Measurements from ENCODE around the gene HDHD3.

DNA sequence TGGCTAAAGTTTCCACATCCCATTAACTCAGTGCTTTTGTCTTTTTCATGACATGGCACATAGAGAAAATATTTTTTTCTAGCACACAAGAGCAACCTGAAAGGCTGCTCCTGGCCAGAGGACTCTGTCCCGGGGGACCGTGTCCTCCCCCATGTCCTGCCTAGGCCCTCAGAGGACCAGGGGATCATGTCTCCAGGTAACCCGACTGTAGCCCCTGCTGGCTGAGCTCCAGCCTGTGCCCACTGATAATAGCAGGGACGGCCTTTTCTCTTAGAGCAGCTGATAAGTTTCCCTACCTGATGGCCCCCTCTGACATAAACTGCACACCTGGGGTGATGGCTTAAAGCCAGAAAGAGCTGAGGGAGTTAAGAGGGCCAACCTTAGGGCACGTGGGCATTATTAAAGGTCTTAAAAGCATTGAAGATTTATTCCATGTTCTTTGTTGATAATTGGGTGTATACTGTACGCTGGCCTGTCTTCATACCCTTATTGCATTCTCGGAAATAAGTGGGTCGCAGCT is 5.9 kb downstream of the HDHD3 start:
- TF ChIP-seq, protein P1, sequence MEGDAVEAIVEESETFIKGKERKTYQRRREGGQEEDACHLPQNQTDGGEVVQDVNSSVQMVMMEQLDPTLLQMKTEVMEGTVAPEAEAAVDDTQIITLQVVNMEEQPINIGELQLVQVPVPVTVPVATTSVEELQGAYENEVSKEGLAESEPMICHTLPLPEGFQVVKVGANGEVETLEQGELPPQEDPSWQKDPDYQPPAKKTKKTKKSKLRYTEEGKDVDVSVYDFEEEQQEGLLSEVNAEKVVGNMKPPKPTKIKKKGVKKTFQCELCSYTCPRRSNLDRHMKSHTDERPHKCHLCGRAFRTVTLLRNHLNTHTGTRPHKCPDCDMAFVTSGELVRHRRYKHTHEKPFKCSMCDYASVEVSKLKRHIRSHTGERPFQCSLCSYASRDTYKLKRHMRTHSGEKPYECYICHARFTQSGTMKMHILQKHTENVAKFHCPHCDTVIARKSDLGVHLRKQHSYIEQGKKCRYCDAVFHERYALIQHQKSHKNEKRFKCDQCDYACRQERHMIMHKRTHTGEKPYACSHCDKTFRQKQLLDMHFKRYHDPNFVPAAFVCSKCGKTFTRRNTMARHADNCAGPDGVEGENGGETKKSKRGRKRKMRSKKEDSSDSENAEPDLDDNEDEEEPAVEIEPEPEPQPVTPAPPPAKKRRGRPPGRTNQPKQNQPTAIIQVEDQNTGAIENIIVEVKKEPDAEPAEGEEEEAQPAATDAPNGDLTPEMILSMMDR (IDR thresholded peaks at IDR 0.05), result no peak
- TF ChIP-seq POLR2A (IDR thresholded peaks at IDR 0.05), result no peak
